ENCODE results near the gene DNAJC12.
"Not testable (repeated sequence)": the region's sequence is repeated elsewhere in the genome, so short reads cannot be mapped to it uniquely, and the experiment has no call there.

Gene DNAJC12

GRCh38 chr10:67837541-67838314 is at the start of gene DNAJC12:
DNAJC12 (minus strand) TSS chr10:67838188; CDS start chr10:67838011, 177 bp downstream.
- DNase-seq: no peak

DNA sequence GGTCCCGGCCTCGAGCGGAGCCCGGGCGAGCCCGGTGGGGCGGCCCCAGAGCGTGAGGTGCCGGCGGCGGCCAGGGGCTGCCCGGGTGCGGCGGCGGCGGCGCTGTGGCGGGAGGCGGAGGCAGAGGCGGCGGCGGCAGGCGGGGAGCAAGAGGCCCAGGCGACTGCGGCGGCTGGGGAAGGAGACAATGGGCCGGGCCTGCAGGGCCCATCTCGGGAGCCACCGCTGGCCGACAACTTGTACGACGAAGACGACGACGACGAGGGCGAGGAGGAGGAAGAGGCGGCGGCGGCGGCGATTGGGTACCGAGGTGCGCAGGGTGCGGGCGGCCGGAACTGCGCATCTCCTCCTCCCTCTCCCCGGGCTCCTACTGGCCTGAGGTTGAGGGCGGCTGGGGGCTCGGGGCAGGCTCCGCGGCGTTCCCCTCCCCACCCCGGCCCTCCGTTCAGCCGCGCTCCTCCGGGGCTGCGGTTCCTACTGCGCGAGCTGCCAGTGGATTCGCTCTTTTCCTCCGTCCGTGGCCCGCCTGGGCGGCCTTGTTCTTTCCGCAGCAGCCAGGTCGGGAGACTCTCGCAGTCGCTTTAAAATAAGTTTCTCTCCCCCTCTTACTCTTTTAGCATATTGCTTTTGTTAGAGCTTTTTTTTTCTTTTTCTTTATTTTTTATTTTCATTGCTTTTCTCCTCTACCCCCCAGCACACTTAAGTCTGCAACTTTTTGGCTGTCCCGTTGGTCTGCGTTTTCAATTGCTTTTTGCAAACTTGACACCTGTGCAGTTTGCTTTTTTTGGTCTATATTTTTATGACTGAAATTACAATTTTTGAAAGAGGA is 47.1 kb upstream of the DNAJC12 start:
- DNase-seq: peak; percentile 51

- DNase-seq: peak; percentile 67
Observed at GRCh38 chr10:67884313-67884841, 46.4 kb upstream of the DNAJC12 start, which contains the start of gene SIRT1. SIRT1 (plus strand) TSS chr10:67884656; CDS start chr10:67884722, 66 bp downstream.

- no peak for DNase-seq
Observed at GRCh38 chr10:67883710-67884312, 45.8 kb upstream of the DNAJC12 start.

GRCh38 chr10:67878133-67878532 is 40.1 kb upstream of the DNAJC12 start:
- DNase-seq: no peak

DNA sequence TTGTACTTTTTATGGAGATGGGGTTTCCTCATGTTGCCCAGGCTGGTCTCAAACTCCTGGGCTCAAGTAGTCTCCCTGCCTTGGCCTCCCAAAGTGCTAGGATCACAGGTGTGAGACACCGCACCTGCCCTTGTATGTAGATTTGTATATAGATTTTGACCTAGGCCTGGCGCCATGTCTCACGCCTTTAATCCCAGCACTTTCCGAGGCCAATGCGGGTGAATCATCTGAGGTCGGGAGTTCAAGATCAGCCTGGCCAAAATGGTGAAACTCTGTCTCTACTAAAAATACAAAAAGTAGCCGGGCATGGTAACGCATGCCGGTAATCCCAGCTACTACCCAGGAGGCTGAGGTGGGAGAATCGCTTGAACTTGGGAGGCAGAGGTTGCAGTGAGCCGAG is 39.4 kb upstream of the DNAJC12 start:
- DNase-seq: not testable (repeated sequence)

DNA sequence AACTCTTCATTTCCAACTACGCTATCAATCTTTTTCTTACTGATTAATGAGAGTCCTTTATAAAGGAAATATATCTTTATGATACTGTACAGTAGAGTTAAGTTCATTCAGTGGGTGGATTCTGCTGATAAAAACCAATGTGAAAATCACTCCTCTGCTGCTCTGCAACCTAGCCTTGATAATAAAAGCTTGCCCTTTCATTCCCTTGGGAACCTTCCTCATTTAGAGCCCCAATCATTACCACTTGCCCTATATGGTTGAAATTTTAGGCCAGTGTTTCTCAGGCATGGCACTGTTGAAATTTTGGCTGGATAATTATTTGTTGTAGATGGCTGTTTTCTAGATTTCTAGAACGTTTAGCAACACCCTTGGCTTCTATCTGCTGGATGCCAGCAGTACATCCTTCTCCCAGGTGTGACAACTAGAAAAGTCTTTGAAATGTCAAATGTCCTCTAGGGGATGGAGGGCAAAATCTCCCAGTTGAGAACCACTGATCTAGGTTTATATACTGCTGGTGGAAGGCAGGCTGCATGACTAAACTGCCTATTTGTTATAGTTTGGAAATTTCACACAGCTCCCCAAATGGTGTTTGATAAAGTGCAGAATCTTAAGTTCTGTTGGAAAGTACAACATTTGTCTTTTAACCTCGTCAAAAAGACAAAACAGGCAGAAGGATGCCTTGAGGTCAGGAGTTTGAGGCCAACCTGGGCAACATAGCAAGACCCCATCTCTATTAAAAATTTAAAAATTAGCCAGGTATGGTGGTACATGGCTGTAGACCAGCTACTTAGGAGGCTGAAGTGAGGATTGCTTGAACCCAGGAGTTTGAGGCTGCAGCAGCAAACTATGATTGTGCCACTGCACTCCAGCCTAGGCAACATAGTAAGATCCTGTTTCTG is 37.6 kb upstream of the DNAJC12 start:
- no peak for DNase-seq

DNA sequence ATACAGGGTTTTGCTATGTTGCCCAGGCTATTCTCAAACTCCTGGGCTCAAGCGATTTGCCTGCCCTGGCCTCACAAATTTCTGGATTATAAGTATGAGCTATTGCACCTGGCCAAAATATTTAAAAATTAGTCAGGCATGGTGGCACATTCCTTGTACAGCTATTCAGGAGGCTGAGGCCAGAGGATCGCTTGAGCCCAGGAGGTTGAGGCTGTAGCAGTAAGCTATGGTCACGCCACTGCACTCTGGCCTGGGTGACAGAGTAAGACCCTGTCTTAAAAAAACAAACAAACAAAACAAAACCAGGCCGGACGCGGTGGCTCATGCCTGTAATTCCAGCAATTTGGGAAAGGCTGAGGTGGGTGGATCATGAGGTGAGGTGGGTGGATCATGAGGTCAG is 32.0 kb upstream of the DNAJC12 start:
- no peak for DNase-seq

DNA sequence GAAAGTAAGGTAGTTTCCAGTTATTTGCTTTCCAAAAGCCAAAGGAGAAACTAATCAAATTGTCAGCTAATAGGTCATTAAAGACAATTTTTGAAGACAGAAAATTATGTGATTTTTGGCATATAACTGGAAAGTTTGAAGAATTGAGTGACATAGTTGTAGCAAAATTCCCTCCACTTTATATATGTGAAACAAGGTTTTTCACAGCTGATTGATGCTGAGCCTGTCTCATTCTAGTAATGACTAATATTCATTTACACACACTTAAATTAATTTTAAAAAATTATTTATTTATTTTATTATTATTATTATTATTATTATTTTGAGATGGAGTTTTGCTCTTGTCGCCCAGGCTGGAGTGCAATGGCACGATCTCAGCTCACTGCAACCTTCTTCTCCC is 30.1 kb upstream of the DNAJC12 start:
- no peak for DNase-seq

GRCh38 chr10:67864607-67865371 is 26.8 kb upstream of the DNAJC12 start:
- no peak for DNase-seq

GRCh38 chr10:67863094-67863493 is 25.1 kb upstream of the DNAJC12 start:
- no peak for DNase-seq

- DNase-seq: no peak
Observed at GRCh38 chr10:67861750-67862432, 23.9 kb upstream of the DNAJC12 start.

DNA sequence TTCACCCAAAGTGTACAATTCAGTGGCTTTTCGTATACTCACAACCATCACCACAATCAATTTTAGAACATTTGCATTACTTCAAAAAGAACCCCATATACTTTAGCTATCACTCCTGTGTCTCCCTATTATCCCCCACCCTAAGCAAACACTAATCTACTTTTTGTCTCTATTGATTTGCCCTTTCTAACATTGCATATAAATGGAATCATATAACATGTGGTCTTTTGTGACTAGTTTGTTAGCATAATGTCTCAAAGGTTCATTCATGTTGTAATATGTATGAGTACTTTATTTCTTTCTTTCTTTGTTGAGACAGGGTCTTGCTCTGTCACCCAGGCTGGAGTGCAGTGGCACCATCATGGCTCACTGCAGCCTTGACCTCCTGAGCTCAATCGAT is 21.0 kb upstream of the DNAJC12 start:
- no peak for DNase-seq

DNA sequence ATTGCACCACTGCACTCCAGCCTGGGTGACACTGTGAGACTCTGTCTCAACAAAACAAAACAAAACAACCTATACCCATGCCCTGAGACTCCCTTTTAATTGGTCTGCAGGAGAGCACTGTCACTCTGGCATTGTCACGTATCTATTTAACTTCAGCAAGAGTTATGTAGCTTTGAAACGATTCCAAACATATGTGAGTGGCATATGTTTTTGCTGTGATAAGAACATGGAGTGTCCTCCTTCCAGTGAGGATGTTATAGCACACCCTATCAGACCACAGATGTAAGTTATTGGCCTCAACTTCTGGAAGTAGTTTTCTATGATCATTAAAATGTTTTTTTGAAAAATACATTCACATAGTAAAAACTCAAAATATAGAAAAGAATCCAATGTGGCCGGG is 15.5 kb upstream of the DNAJC12 start:
- DNase-seq: no peak

DNA sequence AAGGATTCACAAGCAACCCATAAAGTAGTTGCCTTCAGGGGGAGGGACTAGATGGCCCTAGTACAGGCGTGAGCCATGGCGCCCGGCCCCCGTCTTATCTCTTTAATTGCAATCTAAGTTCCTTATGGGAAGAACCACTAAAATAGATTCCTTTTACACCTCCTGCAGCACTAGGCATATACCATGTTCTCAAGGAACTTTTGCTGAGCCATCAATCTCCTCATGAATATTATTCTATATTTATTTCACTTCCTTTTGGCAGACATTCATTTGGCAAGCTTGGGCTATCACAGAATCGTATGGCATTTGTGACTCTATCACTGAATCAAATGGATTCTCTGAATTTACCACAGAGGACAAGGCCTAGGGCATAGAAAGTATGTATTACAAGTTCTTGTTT is 14.8 kb upstream of the DNAJC12 start:
- DNase-seq: no peak

DNA sequence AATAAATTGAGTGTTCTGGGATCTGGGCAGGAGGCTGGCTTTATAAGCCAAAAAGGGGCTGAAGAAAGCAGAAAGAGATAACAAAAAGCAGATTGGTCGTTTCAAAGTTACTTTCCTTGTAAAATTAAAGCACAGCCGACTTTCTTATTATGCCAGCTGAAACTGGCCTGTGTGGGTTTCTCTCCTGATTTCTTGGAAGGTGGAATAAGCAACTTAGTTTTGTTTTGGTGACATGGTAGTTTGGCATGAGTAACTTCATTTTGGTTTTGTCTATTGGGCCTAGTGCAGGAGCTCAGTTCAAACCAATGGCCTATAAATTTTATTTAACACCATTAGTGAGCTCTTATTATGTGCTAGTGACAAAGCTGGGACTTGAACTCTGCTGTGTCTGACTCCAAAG is 13.2 kb upstream of the DNAJC12 start:
- no peak for DNase-seq

DNA sequence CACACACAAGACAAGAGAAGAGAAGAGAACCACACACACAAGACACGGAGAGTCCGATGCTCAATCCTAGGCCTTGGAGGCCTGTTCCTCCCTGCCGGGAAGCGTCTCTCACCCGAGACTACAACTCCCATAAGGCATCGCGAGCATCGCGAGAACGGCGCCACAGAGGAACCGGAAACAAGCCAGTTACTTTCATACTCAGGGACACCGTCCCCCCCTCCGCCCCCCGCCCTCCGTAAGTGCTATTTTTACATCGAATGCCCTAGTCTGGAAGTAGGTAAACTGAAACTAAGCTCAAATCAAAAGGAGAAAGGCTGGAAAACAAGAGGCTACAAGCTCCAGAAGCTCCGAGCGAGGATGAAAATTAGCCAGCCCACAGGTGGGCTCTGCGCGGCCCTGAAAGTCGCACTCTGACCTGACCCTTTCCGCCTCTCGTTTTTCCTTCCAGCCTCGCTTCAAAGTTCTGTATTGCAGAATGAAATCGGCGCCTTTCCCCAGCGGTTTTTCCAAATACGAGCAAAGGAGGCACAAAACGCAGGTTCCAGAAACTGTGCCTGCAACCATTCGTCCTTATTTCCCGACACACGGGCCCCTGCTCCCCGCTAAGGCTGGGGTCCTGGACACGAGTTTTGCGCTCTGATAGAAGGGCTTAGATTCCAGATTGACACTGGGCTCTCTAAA is 11.5 kb upstream of the DNAJC12 start:
- no peak for DNase-seq

GRCh38 chr10:67843284-67843683 is 5.3 kb upstream of the DNAJC12 start:
- no peak for DNase-seq

GRCh38 chr10:67841737-67842136 is 3.7 kb upstream of the DNAJC12 start:
- DNase-seq: no peak

DNA sequence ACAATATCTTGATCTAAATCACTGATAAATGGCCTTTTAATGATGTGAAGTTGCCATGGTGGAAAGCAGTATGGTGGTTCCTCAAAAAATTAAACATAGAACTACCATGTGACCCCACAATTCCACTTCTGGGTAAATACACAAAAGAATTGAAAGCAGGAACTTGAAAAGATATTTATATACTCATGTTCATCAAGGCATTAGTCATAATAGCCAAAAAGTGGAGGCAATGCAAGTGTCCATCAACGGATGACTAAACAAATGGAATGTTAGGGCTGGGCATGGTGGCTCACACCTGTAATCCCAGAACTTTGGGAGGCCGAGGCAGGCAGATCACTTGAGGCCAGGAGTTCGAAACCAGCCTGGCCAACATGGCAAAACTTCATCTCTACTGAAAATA is 2.0 kb upstream of the DNAJC12 start:
- no peak for DNase-seq

Data from cortex of kidney (tissue), 1 donor.